ENCODE measurements around the gene NIT2. TPM values are rescaled to one million over a fixed set of nuclear protein-coding genes. Genes with fewer than 3 reads are reported as not detected.

Gene NIT2
- total RNA-seq, 1 donor = 25.0 TPM

- no peak for TF ChIP-seq CTCF (IDR thresholded peaks at IDR 0.05; ENCODE audit: insufficient read depth, low read depth, low read length)
- DNase-seq (ENCODE audit: low read depth) = no peak
- no peak overlapping the region for H3K4me3 ChIP-seq (ENCODE audit: low read depth, low read length)
Measured at GRCh38 chr3:100389025-100389424, 54.5 kb downstream of the NIT2 start.

- DNase-seq (ENCODE audit: low read depth) = no peak
- H3K4me3 ChIP-seq (ENCODE audit: low read depth, low read length) = no peak overlapping the region
- no peak for TF ChIP-seq CTCF (IDR thresholded peaks at IDR 0.05; ENCODE audit: insufficient read depth, low read depth, low read length)
Measured at GRCh38 chr3:100395679-100396431, 61.3 kb downstream of the NIT2 start.

GRCh38 chr3:100396967-100397366 lies 62.4 kb downstream of the NIT2 start:
- no peak for TF ChIP-seq CTCF (IDR thresholded peaks at IDR 0.05; ENCODE audit: insufficient read depth, low read depth, low read length)
- DNase-seq (ENCODE audit: low read depth) = no peak
- no peak overlapping the region for H3K4me3 ChIP-seq (ENCODE audit: low read depth, low read length)

GRCh38 chr3:100399341-100400071 lies 64.9 kb downstream of the NIT2 start:
- peak overlapping the region; percentile 94 for H3K4me3 ChIP-seq (ENCODE audit: low read depth, low read length)
- DNase-seq (ENCODE audit: low read depth) = no peak
- TF ChIP-seq CTCF (IDR thresholded peaks at IDR 0.05; ENCODE audit: insufficient read depth, low read depth, low read length) = no peak

GRCh38 chr3:100400419-100400779 lies 65.8 kb downstream of the NIT2 start:
- no peak for DNase-seq (ENCODE audit: low read depth)
- H3K4me3 ChIP-seq (ENCODE audit: low read depth, low read length) = peak overlapping the region; percentile 94
- no peak for TF ChIP-seq CTCF (IDR thresholded peaks at IDR 0.05; ENCODE audit: insufficient read depth, low read depth, low read length)

- peak within 1 kb of the TSS; percentile 94 for H3K4me3 ChIP-seq (ENCODE audit: low read depth, low read length)
- DNase-seq (ENCODE audit: low read depth) = peak; percentile 97
- no peak for TF ChIP-seq CTCF (IDR thresholded peaks at IDR 0.05; ENCODE audit: insufficient read depth, low read depth, low read length)
Measured at GRCh38 chr3:100400780-100401673, 66.5 kb downstream of the NIT2 start, which contains the start of the genes LNP1 and TOMM70. TSS of gene LNP1 (plus strand) at chr3:100401539. CDS start at chr3:100429730, 28,191 bp downstream. TSS of gene TOMM70 (minus strand) at chr3:100401089. CDS start at chr3:100400949, 140 bp downstream.
